ENCODE data around the gene RGS17.
"Not testable (repeated sequence)": the region's sequence is repeated elsewhere in the genome, so short reads cannot be mapped to it uniquely, and the experiment has no call there.

Gene RGS17

DNA sequence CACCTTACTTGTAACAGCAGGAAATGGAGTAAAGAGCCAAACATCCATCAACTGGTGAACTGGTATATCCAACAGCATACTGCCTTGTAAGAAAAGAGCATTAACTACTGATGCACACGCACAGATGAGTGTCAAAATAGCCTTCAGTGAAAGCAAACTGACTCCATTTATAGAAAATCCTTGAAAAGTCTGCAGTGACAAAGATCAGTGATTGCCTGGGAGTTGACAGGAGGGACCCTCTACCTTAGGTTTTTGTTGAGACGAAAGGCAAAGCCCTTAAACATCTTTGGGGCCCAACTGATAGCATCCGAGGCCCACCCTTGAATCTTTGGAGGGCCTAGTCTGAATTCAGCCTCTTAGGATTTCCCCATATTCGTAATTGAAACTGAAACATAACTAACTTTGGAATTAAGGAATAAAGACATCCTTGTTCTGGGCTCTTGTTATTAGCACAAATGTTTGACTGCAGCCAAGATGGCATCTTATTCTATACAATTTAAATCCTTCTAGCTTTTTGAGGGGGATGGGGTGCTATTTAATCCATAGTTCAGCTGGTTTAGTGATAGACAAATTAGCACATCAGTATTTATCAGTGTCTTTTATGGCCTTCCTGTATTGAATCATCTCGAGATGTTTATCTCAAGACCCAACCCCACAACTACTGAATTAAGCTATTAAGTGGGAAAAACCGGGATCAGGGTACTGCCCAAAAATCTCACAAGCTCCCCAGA lies 161.2 kb downstream of the RGS17 start:
- ATAC-seq = no peak
- TF ChIP-seq ZNF70 (CRISPR knock-in tag; IDR thresholded peaks at IDR 0.05) = no peak
- TF ChIP-seq ARNTL (CRISPR knock-in tag; IDR thresholded peaks at IDR 0.05; ENCODE audit: borderline replicate concordance, low read depth) = no peak
- no peak for TF ChIP-seq SNAI2 (CRISPR knock-in tag; IDR thresholded peaks at IDR 0.05)
- TF ChIP-seq CSRNP3 (CRISPR knock-in tag; IDR thresholded peaks at IDR 0.05) = no peak
- no peak for TF ChIP-seq CSDC2 (CRISPR knock-in tag; IDR thresholded peaks at IDR 0.05)
- TF ChIP-seq ZNF8 (CRISPR knock-in tag; IDR thresholded peaks at IDR 0.05) = no peak
- no peak for TF ChIP-seq PPARA (CRISPR knock-in tag; IDR thresholded peaks at IDR 0.05; ENCODE audit: borderline replicate concordance)

- not testable (repeated sequence) for ATAC-seq
Observed at GRCh38 chr6:152966168-152966894, 164.8 kb downstream of the RGS17 start.

- no peak for ATAC-seq
- TF ChIP-seq ARNTL (CRISPR knock-in tag; IDR thresholded peaks at IDR 0.05; ENCODE audit: borderline replicate concordance, low read depth) (no peak), GLIS3 (CRISPR knock-in tag; IDR thresholded peaks at IDR 0.05) (no peak), ZFP30 (CRISPR knock-in tag; IDR thresholded peaks at IDR 0.05) (no peak), TCF4 (CRISPR knock-in tag; IDR thresholded peaks at IDR 0.05; ENCODE audit: borderline replicate concordance) (no peak), BACH2 (CRISPR knock-in tag; IDR thresholded peaks at IDR 0.05; ENCODE audit: borderline replicate concordance) (no peak), RARB (CRISPR knock-in tag; IDR thresholded peaks at IDR 0.05) (no peak), PPARA (CRISPR knock-in tag; IDR thresholded peaks at IDR 0.05; ENCODE audit: borderline replicate concordance) (no peak), ZNF565 (CRISPR knock-in tag; conservative IDR thresholded peaks at IDR 0.05; ENCODE audit: low read depth) (no peak), SNAI2 (CRISPR knock-in tag; IDR thresholded peaks at IDR 0.05) (no peak), TOX (CRISPR knock-in tag; IDR thresholded peaks at IDR 0.05; ENCODE audit: borderline replicate concordance) (no peak), ZFP3 (CRISPR knock-in tag; IDR thresholded peaks at IDR 0.05) (no peak), CSRNP3 (CRISPR knock-in tag; IDR thresholded peaks at IDR 0.05) (no peak), ESRRG (CRISPR knock-in tag; IDR thresholded peaks at IDR 0.05) (no peak), ZNF70 (CRISPR knock-in tag; IDR thresholded peaks at IDR 0.05) (no peak), ISL1 (CRISPR knock-in tag; IDR thresholded peaks at IDR 0.05) (no peak), OSR1 (CRISPR knock-in tag; IDR thresholded peaks at IDR 0.05) (no peak), ZNF8 (CRISPR knock-in tag; IDR thresholded peaks at IDR 0.05) (no peak)
- TF ChIP-seq, protein P1, sequence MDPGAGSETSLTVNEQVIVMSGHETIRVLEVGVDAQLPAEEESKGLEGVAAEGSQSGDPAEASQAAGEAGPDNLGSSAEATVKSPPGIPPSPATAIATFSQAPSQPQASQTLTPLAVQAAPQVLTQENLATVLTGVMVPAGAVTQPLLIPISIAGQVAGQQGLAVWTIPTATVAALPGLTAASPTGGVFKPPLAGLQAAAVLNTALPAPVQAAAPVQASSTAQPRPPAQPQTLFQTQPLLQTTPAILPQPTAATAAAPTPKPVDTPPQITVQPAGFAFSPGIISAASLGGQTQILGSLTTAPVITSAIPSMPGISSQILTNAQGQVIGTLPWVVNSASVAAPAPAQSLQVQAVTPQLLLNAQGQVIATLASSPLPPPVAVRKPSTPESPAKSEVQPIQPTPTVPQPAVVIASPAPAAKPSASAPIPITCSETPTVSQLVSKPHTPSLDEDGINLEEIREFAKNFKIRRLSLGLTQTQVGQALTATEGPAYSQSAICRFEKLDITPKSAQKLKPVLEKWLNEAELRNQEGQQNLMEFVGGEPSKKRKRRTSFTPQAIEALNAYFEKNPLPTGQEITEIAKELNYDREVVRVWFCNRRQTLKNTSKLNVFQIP (CRISPR knock-in tag; IDR thresholded peaks at IDR 0.05; ENCODE audit: borderline replicate concordance, low read depth) = no peak
- TF ChIP-seq, protein P2, sequence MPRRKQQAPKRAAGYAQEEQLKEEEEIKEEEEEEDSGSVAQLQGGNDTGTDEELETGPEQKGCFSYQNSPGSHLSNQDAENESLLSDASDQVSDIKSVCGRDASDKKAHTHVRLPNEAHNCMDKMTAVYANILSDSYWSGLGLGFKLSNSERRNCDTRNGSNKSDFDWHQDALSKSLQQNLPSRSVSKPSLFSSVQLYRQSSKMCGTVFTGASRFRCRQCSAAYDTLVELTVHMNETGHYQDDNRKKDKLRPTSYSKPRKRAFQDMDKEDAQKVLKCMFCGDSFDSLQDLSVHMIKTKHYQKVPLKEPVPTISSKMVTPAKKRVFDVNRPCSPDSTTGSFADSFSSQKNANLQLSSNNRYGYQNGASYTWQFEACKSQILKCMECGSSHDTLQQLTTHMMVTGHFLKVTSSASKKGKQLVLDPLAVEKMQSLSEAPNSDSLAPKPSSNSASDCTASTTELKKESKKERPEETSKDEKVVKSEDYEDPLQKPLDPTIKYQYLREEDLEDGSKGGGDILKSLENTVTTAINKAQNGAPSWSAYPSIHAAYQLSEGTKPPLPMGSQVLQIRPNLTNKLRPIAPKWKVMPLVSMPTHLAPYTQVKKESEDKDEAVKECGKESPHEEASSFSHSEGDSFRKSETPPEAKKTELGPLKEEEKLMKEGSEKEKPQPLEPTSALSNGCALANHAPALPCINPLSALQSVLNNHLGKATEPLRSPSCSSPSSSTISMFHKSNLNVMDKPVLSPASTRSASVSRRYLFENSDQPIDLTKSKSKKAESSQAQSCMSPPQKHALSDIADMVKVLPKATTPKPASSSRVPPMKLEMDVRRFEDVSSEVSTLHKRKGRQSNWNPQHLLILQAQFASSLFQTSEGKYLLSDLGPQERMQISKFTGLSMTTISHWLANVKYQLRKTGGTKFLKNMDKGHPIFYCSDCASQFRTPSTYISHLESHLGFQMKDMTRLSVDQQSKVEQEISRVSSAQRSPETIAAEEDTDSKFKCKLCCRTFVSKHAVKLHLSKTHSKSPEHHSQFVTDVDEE (CRISPR knock-in tag; IDR thresholded peaks at IDR 0.05) = no peak
- TF ChIP-seq, protein P3, sequence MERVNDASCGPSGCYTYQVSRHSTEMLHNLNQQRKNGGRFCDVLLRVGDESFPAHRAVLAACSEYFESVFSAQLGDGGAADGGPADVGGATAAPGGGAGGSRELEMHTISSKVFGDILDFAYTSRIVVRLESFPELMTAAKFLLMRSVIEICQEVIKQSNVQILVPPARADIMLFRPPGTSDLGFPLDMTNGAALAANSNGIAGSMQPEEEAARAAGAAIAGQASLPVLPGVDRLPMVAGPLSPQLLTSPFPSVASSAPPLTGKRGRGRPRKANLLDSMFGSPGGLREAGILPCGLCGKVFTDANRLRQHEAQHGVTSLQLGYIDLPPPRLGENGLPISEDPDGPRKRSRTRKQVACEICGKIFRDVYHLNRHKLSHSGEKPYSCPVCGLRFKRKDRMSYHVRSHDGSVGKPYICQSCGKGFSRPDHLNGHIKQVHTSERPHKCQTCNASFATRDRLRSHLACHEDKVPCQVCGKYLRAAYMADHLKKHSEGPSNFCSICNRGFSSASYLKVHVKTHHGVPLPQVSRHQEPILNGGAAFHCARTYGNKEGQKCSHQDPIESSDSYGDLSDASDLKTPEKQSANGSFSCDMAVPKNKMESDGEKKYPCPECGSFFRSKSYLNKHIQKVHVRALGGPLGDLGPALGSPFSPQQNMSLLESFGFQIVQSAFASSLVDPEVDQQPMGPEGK (CRISPR knock-in tag; IDR thresholded peaks at IDR 0.05; ENCODE audit: borderline replicate concordance) = no peak
Observed at GRCh38 chr6:152959333-152959732, 171.7 kb downstream of the RGS17 start.

Data from SK-N-SH treated with all-trans-retinoic acid at 6 μM for 48 hours (cell line).